ENCODE data around the gene TCEA3.
A peak's percentile ranks its signal among the peaks of the same experiment; 100 is the strongest.

TCEA3 gene

DNA sequence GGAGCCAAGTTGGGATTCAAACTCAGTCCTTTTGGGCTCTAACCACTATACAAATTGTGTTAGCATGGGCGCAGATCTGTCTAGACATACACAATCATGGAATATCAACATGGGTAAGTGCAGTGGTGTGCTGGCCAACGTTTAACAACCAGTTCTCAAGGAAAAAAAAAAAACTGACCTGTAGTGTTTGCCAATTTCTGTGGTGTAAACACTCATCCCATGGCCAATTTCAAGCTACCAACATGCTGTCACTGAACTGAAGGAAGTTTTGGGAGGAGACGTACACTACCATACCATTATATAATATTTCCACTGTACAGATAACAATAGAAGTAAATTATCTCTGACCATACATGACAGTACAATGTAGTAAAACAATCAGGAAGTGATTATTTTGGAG, 3.2 kb downstream of the TCEA3 start:
- no peak for DNase-seq (ENCODE audit: low spot score)

DNA sequence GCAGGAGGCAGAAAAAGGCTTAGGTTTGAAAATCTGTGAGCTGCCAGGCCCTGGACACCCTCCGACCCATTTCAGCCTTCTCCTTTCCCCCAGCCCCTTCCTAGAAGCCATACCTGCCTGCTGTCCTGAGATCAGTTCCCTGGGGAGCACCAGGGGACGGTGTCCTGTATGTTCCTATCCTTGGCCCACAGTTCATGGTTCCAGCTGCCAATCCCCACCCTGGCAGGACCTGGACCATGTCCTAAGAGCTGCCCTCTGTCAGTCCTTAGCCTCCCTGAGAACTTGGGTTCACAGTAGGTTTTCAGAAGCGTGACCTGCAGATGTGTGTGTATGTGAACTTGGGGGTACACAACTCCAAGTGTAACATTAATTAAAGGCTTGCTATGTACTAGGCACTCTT, 3.8 kb downstream of the TCEA3 start:
- DNase-seq (ENCODE audit: low spot score), result no peak

DNA sequence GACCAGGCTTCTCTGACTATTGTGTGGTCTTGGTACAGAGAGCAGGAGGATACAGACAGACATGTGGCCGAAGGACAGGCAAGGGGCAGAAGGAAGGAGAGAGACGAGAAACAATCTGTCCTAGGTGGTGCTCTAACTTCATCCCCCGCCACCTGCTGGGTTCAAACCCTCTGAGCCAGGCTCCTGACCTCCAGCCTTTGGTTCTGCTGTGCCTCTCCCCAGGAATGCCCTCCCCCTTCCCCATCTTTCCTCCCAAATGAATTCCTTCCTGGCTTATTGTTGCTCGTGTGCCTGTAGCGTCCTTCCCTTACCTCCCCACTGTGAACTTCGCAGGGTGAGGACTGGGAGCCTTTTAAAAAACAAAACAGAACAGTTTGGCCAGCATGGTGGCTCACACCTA, 5.4 kb downstream of the TCEA3 start:
- no peak for DNase-seq (ENCODE audit: low spot score)

DNA sequence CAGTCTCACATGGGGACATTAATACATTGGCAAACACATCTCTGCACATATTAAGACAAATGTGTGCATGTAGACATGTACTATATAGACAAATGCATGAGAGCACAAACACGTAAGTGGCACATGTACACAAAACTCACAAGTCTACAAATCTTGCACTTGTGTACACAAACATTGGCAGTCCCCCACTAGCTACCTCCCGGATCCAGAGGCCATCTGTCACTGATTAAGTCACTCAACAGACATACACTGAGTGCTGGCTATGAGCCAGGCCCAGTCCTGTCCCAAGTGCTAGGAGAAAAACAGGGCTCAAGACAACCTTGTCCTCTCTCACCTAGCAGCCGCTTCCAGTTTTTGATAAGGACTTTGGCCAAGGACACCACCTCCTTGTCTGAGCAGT, 7.0 kb downstream of the TCEA3 start:
- DNase-seq (ENCODE audit: low spot score), result no peak

DNA sequence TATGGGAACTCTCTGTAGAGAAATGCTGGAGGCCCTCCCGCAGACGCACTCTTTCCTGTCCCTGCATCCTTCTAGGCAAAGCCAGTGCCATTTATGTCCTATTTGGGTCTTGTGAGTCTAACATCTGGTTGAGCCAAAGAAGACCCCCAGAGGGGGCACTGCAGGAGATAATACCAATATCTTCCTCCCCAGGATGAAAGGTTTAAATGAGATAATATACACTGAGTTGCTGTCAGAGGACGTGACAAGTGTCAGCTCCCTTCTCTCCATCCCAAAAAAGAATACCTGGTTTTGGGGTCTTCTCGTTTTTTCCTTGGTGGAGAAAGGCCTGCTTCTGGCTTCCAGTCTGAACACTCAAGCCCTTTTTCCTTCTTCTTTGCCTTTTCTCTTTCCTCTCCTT, 7.6 kb downstream of the TCEA3 start:
- DNase-seq (ENCODE audit: low spot score), result no peak

DNA sequence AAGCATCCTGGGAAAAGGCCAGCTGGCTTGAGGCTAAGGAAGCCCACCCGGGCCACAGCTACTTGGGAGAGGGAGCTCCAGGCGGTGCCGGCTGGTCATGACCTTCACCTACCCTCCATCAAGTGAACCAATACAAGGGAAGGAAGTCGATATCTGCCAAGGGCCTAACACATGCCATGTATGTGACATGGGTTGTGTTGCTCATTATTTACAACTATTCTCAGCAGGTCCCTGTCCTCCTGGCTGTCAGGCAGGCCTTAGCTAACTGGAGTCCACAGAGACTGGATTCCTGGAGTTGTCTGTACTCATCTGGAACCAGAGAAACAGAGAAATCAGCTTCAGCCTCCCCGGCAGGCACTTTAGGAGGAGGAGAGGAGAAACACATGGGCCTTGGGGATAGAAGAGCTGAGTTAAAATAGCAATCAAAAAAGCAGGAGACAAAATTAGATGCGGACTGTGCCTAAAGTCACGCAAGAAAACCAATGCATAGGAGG, 15.7 kb downstream of the TCEA3 start:
- DNase-seq (ENCODE audit: low spot score), result no peak

DNA sequence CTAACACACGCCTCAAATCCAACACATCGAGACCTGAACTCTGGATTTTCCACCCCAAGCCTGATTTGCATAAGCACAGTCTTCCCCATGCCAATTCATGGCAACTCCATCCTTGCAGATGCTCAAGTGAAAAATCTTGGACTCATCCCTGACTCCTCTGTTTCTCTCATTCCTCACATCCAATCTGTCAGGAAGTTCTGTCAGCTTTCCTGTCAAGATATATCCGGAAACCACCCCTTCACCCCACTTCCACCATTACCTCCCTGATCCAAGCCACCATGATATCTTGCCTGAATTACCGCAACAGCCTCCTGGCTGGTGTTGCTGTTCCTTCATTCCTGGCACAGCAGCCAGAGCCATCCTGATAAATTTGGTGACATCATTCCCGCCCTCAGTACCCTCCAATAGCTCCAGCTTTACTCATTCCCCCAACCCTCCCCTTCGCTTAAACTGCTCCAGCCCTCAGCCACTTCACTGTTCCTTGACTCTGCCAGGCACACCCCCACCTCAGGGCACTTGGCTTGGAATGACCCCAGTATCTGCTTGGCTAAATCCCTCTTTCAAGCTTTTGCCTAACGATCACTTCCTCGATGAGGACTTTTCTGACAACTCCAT, 17.4 kb downstream of the TCEA3 start:
- DNase-seq (ENCODE audit: low spot score), result no peak

DNA sequence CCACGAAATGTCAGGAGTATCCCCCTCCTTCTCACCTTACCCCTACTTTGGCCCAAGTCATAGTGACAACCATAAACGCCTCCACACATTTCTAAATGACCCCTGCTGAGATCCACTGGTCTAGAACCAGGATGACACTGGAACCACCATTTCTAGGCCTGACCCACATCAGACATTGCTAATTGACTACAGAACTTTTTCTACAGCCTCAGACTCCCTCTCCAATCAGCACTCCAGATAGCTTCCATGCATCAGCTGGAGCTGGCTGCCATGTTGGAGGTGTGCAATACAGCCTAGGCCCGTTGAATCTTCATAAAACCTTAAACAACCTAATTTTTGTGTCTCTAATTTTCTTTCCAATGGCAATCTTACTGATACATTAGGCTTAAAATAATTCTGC, 18.6 kb downstream of the TCEA3 start:
- no peak for DNase-seq (ENCODE audit: low spot score)

DNA sequence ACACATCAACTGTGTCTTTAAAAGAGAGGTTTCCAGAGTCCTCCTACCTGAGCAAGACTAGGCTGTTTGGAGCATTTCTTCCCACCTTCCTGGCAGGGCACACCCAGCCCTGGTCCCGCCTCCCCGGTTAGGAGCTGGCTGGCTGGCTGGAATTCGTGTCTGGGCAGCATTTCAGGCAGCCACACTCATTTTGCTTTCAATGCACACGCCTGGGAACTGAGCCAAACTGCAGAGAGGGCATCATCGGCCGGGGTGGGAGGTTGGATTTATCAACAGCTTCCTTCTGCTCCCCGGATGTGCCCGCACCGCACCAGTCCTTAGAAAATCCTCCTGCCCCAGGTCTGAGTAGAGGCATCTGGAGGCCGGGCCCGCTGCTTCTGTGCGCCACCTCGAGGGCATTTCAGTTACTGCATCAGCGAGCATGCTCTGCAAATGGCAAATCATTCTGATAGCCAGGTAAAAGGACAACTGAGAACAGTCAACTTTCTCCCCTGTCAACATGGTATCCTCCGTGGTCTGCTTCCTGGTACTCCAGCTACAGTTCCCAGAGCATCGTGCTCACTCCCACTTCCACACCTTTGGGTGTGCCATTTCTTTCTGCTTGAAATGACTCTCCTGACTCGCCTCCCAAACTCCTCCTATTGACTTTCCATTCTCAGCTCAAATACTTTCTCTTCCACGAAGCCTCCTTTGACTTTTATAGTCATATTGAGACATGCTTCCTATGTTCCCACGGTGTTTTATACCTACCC, 20.6 kb downstream of the TCEA3 start:
- peak; percentile 75 for DNase-seq (ENCODE audit: low spot score)

DNA sequence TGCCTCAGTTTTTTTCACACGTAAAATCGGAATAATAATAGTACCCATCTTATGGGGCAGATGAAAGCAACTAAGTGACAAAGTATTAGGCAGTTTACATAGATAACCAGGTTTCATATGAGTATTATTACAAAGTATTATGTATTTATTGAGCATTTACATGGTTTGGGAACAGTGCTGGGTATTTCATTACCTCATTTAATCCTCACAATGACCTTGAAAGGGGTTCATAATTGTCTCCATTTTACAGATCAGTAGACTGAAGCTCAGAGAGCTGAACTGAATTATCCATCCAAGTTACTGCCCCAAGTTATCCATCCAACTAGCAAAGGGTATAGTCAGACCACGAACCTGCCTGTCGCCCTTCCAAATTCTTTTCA, 21.2 kb downstream of the TCEA3 start:
- DNase-seq (ENCODE audit: low spot score), result no peak

DNA sequence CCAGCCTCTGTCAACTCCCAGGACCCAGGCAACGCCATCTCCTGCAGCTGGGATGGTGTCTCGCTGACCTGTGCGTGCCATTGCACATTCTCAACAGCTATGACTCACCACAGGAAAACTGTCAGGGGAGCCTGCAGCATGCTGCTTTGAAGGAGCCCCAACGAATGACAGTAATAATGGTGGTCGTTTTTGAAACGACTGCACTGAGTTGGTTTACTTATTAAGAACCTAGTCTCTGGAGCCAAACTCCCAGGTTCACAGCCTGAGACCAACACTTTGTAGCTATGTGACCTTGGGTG, 21.6 kb downstream of the TCEA3 start:
- DNase-seq (ENCODE audit: low spot score), result no peak

DNA sequence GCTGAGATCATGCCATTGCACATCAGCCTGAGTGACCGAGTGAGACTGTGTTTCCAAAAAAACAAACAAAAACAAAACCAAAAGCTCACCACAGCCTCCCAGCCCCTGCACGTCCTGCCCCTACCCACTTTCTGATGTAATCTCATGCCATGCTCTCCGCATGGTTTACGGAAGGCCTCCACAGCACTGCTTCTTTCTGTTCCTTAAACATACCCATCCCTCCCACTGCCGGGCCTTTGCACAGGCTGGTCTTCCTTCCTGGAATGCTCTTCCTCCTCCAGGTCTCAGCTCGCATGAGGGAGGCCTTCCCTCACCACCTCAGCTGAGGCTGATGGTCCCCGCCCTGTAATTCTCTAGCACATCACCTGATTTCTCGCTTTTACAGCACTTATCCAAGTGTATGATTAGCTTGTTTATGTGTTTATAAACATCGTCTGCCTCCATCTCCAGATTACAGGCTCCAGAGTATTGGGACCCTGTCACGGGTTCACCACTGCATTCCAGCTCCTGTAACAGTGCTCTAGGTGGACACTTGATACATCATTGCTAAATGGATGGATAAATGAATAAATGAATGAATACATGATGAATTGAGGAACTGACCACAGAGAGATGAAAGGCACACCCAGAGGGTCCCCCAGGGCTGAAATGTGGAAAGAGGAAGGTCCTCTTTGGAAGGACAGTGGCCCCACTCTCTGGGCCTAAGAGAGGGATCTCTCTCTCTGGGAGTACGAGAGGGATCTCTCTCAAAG, 22.1 kb downstream of the TCEA3 start:
- DNase-seq (ENCODE audit: low spot score), result no peak

DNA sequence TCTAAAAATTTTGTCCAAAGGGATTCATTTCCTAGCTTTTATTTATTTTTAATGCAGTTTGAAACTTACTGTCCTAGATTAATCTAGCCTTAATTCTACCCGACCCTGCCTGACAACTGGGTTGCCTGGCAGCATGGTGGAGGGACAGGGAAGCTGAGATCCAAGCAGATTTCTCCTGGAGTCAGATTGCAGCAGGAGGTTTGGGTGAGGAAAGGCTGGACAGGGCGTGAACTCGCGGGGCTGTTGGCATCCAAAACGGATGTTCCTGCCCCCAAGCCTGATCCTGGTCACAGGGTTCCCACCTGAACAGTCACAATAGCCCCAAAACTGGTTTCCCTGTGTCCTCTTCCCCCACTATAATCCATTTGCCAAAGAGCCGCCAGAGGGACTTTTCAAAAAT, 23.2 kb downstream of the TCEA3 start:
- no peak for DNase-seq (ENCODE audit: low spot score)

DNA sequence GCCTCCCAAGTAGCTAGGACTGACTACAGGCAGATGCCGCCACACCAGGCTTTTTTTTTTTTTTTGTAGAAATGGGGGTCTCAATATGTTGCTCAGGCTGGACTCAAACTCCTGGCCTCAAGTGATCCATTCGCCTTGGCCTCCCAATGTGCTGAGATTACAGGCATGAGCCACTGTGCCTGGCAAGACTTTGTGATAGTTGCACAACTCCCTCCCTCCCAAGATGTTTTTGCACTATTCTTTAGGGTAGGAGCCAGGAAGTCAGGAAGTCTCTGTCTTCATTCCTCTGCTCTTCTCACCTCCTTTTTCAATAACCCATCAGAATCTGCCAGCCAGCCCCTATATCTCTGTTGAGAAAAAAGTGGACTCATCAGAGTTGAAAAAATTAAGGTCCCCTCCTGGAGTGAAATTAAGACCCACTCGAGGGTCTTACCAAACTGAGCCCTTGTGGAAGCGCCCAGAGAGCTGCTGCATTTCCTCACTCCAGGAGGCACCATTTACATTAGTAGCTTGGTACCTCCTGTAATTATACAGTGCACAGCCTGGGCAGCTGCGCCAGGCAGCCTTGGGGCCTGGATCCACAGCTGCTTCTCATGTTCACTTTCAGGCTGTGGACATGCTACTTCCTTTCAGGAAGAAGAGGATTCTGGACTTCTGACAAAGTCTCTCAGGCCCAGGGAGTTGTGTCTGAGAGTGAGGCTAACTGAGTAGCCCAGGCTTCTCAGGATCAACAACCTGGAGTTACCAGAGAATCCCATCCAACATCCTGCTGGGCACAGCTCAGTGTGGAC, 24.0 kb downstream of the TCEA3 start:
- DNase-seq (ENCODE audit: low spot score), result no peak

DNA sequence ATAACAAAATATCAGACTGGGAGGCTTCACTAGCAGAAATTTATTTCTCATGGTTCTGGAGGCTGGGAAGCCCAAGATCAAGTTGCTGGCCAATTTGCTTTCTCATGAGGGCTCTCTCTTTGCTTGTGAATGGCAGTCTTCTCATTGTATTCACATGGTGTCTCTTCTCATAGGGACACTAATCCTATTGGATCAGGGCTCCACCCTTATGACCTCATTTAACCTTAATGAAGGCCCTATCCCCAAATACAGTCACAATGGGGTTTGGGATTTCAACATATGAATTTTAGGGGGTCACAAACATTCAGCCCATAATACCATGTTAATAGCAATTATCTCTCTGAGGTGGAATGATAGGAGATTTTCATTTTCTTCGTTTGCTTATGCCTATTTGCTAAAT, 25.3 kb downstream of the TCEA3 start:
- no peak for DNase-seq (ENCODE audit: low spot score)

DNA sequence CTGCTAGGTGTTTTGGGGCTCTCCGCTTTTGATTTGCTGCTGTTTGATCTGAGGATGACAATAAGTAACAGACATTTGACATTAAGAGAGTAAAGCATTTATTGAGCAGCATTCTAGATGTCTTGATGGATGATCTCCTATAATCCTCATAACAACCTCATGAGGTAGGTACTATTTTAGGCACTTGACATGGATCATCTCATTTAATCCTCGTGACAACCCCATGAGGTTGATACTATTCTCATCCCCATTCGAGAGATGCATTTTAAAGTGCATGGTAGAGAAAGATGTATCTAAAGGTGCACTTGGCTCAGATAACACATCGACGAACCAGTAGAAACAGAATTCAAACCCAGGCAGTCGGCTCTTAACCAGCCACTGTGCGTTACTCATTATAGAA, 26.6 kb downstream of the TCEA3 start:
- no peak for DNase-seq (ENCODE audit: low spot score)

DNA sequence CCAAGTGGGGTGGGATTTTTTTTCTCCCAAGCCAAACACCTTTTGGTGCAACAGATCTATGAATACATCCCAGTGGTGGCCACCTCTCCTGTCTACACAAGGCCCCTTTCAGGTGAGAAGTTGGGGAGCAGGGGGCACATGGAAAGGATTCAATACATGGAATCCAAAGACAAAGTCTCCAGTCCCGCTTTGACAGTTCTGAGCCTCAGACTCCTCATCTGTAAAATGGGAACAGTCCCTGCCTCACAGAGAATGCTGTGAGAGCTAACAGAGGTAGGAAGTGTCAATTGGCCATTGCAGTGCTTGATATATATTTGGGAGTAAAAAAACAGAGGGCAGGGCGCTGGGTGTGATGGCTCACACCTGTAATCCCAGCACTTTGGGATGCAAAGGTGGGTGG, 28.2 kb downstream of the TCEA3 start:
- no peak for DNase-seq (ENCODE audit: low spot score)

DNA sequence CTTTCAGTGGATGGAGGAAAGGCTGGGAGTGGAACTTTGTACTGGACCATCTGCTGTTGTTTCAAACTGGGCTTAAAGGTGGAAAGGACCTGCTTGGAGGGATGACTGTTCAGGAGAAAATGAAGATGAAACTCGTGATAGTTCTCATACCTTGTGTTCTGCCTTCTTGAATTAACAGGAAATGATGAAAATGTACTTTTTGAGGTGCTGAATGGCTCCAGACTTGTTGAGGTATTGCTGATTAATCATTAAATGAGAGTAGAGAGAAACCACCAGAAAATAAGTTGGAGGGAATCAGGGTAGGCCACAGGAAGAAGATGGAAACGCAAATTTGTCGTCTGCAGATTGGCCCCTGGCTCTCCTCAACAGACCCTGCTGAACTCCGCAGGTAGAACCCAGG, 28.7 kb downstream of the TCEA3 start:
- no peak for DNase-seq (ENCODE audit: low spot score)

DNA sequence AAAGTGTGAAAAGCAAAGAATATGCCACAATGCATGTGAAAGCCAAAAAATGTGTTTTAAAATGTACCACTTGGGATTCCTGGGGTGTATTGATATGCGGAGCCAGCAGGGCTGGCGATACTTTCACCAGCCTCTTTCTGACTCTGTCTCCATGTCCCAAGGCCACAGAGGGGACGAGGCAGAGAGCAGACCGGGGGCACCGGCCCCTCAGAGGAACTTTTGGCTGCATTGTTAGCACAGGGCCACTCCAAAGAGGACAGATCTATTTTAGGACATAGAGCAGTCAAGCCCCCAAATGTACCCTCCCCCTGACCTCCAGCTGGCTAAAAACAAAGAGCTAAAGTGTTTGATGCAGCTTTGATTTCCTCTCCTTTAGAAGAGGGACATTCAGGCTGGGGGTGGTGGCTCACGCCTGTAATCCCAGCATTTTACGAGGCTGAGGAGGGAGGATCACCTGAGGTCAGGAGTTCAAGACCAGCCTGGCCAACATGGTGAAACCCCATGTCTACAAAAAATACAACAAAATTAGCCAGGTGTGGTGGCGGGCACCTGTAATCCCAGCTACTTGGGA, 29.3 kb downstream of the TCEA3 start:
- DNase-seq (ENCODE audit: low spot score), result no peak

DNA sequence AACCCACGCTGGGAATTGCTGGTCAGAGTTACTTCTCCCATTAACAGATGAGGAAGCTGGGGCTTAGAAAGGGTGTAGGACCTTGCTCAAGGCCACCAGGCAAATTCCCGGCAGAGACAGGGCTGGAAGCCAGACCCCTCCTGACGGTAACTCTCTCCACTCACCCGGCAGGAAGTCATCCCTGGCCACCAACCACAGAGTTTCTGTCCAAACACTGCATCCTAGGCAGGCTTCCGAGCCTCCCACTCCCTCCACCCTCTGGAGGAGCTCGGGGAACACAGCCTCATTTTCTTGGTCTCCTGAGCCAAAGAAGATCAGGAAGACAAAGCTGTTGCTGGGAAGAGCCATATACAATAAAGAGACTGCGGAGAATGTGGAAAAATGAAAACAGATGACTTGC, 29.9 kb downstream of the TCEA3 start:
- DNase-seq (ENCODE audit: low spot score), result no peak

DNA sequence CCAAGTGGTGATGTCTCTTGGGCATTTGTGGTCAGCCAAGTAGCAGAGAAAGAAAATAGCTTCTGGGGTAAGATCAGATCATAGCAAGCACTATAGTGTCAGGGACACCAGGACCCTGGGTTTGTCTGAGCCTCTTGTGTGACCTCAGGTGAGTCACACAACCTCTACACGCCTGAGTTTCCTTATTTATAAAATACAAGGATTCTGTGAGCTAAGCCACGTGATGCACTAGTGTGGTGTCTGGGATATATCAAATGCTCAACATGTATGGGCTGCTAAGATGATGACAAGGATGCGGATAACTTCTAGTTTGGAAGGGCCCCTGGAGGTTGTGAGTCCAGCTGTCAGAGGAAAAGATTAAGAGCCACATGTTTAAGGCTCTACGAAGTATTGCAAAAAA, 30.4 kb downstream of the TCEA3 start:
- DNase-seq (ENCODE audit: low spot score), result no peak

DNA sequence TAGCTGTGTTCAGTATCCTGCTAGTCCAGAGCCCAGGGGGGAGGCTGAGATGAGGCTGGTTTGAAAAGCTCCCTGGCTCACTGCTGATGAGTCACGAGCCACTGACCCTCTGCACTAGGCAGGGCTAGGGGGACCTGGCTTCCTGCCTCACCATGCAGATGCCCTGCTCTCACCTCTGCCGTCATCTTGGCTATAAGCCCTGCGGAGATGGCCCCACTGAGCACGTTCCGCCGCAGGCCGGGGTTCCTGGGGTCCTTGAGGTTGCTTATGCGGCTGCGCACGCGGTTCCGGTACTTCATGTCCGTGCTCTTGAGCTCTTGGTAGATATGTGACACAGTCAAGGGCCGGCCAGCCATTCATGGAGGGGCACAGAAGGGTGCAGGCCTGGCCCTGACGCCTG, 30.8 kb downstream of the TCEA3 start:
- no peak for DNase-seq (ENCODE audit: low spot score)
